ENCODE data around the gene CHST3.
"Not testable (repeated sequence)": the region's sequence is repeated elsewhere in the genome, so short reads cannot be mapped to it uniquely, and the experiment has no call there.

The CHST3 gene

DNA sequence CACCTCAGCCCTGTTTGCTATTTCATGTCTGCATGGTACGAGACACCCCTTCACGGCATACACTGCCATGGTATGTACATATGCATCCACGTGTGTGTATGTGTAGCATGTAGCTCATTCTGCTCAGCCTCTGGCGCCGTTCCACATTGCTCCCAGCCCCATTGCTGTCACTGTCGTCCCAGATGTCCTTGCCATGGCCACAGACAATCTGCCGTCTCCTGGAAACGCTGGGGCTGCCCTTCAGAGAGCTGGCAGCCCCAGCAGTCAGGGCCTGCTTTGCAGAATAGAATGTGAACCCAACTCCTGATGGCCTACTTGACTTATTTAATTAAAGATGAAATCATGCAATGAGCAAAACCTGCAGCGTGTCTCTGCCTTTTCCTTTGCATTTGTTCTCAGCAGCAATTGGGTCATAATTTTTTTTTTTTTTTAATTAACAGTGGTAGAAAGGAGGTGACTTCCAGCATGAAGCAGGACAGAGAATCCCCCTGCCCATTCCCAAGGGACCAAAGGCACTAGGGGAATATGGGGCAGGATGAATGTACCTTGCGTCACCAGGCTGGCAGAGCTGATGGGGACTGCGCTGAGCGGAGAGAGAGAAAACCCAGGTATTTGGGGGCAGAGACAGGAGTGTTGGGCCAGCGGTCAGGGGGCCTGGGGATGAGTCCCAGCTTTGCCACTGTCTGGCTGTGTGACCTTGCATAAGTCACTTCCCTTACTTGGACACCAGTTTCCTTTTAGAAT is 49.2 kb downstream of the CHST3 start:
- DNase-seq = no peak

DNA sequence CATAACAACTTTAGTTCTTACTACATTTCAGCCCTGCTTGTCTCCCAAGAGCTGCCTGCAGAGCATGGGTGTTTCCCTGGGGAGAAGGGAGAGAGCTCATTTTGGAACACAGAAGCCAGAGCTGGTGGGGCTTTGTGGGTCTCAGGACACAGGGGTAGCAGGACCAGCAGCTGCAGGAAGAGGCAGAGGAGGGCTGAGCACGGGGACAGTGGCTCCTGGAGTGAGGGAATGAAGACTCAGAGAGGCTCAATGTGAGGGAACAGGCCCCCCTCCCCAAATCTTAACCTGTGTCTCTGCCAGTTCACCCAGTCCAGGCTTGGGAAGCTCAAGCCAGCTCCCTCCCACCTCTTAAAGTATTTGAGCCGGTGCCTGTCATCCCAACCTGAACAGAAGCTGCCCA is 50.0 kb downstream of the CHST3 start:
- no peak for DNase-seq

GRCh38 chr10:72014785-72015480 is 50.7 kb downstream of the CHST3 start:
- no peak for DNase-seq

GRCh38 chr10:72015841-72016240 is 51.6 kb downstream of the CHST3 start:
- DNase-seq = no peak

DNA sequence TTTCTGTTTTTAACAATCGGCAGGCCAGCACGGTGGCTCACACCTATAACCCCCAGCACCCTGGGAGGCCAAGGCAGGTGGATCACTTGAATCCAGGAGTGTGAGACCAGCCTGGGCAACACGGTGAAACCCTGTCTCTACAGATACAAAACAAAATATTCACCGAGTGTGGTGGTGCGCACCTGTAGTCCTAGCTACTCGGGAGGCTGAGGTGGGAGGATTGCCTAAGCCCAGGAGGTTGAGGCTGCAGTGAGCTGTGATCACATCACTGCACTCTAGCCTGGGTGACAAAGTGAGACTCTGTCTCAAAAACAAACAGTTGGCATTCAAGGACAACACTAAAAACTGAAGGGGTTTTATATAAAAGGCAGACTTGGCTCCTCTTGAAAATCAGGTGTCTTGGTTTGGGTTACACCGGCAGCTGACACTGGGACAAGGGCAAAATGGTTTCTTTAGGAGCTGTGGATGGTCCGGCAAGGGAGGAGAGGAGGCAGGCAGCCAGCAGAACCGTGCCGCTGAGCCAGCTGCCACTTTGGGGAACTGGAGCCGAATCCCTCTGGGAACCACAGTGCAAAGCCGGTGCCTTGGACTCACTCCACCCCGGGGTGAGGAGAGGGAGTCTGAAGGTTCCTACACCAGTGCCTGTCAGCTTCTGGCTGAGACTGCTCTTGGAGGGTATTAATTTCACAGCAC is 52.6 kb downstream of the CHST3 start:
- no peak for DNase-seq

DNA sequence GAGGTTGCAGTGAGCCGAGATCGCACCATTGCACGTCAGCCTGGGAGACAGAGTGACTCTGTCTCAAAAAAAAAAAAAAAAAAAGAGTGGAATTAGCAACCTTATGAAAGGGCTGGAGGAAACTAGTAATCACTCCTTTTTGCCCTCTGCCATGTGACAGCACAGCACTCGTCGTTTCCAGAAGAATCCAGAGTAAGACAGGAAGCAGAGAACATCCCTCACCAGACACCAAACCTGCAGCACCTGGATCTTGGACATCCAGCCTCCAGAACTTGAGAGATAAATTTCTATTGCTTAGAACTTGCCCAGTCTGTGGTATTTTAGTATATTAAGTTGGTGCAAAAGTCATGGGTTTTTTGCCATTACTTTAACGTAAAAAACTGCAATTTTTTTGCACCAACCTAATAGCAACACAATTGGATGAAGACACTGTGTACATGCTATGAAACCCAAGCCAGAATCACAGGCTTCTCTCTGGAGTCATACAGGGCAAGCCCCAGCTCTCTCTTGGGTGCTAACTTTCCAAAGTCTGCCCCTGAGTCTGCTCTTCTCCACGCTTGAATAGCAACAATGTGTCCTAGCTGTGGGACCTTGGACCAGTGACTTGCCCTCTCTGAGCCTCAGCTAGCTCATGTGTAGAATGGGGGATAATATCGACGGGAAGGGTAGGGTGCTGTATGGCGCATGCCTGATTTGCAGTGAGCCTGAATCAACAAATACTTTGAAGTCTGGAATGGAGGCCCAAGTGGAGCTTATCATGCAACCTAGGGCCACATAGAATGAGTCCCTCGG is 55.1 kb downstream of the CHST3 start:
- DNase-seq = no peak

DNA sequence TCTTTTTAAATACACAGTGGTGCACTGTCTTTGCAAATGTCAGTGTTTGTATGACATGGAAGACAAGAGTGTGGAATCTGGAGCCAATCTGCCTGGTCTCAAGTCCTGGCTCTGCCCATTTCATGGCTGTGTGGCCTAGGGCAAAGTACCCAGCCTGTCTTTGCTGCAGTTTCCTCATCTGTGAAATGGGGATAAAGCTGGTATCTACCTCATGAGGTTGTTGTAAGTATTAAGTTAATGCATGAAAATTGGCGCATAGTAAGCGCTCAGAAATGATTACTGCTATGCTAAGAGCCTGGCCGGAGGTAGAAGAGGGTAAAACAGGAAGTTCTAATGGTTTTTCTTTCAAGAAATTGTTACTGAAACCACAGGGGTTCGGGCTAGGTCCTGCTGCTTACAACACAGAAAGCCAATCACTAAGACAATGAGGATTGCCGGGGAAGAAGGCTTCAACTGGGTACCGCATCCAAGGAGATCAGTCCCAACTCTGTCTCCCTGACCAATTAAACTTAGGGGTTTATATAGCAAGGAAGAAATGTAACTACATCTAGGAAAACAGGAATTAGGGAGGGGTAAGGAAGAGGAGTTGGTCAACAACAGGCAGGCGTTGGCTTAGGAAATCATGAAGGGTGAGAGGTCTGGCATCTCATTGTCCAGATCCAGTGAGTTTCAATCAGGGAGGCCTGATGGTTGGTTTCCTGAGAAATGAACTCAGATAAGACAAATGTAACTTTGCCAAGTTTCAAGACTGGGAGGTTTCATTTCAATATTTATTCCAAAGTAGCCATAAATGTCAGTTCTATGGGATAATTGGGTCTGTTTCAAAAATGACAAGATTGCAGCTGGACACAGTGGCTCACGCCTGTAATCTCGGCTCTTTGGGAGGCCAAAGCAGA is 57.0 kb downstream of the CHST3 start:
- no peak for DNase-seq

- no peak for DNase-seq
Measured at GRCh38 chr10:72022228-72022627, 58.0 kb downstream of the CHST3 start.

- DNase-seq = no peak
Measured at GRCh38 chr10:72024596-72024995, 60.4 kb downstream of the CHST3 start.

DNA sequence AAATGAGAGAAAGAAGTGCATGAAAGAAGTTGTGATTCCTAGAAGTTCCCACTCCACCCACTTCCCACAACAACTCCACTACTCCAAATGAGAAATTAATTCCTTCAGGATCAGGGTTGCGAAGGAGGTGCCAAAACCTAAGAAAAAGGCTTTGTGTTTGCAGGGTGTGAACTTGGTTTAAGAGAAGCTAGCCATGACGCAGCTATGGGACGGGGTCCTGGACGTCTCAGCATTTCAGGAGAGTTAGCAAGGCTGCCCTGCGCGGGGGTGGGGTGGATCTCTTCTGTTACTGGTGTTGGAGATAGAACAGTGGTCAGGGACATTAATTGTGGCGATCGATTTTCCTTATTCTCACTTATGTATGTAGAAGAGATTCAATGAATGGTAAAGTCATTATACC is 61.2 kb downstream of the CHST3 start:
- no peak for DNase-seq

DNA sequence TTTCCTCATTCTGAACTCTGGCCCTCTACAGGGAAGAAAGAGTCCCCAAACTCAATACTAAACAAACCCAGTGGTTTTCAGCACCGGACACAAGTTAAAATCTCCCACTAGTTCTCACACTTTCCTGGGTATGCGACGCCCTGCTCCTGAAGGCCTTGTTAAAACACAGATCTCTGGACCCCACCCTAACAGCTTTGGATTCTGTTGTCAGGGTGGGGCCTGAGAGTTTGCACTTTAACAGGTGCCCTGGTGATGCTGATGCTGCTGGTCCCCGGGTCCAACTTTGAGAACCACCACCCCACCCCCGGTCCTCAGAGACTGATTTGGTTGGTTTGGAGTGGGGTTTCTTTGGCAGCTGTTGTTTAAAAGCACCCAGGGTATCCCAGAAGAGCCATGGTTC is 61.6 kb downstream of the CHST3 start:
- DNase-seq = no peak

- DNase-seq = no peak
Measured at GRCh38 chr10:72026278-72027111, 62.3 kb downstream of the CHST3 start.

DNA sequence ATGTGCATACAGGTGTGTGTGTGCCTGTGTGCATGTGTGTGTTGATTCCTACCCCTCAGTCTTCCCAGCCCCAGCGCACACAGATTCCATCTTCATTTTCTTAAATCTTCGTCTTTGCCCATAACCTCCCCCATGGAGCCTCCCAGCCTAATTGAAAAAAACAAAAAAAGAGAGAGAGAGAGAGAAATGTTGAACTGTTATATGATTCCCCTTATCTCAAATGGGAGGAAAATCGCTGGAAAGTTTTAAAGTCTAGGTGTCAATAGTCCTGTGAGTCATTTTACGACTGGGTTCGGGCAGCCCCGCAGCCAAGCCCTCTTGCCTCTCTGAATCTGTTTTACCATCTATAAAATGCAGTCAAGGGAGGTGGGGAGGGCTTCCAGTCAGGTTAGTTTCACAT is 63.3 kb downstream of the CHST3 start:
- no peak for DNase-seq

- DNase-seq = no peak
Measured at GRCh38 chr10:72029414-72029813, 65.2 kb downstream of the CHST3 start.

DNA sequence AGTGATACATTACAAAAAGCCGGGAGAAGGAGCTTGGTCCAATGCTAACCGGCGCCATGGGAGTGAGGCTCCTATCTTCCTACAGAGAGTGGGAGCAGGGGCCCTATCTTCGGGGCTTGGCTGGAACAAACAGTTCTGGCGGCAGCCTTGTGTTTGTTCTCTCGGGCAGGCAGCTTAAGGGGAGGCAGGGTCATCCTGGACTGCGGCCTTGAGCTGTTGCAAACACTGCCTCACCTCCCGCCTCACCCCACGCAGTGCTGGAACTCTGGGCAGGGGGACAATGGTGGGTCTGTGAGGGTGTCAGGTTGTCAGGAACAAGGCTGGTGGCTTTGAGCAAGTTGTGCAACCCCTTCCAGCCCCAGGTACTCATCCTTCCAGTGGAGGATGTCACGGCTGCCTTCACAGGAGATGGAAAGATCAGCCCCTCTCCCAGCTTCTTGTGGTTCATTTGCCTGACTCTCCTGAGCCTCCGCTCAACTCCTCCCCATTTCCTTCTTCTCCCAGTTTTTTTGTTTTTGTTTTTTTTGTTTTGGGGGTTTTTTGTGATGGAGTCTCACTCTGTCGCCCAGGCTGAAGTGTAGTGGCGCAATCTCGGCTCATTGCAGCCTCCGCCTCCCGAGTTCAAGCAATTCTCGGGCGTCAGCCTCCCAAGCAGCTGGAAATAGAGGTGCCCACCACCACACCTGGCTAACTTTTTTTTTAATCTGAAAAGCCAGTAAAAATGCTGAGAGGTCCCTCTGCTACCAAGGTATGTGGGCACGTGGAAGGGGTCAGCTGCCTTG is 66.8 kb downstream of the CHST3 start:
- no peak for DNase-seq

- DNase-seq = no peak
Measured at GRCh38 chr10:72031706-72032105, 67.5 kb downstream of the CHST3 start.

DNA sequence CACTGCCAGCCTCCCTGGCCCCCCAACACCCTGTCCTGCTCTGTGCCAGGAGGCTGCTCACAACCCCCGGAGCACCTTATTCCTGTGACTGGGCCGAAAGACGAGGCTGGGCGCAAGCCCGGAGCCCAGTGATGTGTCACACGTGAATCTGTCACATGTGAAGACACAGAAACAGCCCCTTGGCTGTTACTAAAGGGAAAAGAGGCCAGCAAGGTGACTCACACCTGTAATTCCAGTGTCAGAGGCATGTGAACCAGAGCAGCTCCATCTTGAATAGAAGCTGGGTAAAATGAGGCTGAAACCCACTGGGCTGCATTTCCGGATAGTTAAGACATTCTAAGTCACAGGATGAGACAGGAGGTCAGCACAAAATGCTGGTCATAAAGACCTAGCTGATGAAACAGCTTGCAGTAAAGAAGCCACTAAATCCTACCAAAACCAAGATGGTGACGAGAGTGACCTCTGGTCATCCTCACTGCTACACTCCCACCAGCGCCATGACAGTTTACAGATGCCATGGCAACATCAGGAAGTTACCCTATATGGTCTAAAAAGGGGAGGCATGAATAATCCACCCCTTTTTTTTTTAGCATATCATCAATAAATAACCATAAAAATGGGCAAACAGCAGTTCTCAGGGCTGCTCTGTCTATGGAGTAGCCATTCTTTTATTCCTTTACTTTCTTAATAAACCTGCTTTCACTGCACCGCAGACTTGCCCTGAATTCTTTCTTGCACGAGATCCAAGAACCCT is 68.4 kb downstream of the CHST3 start:
- DNase-seq = not testable (repeated sequence)

- DNase-seq = no peak
Measured at GRCh38 chr10:72034040-72034499, 69.9 kb downstream of the CHST3 start.

- DNase-seq = no peak
Measured at GRCh38 chr10:72034761-72035160, 70.6 kb downstream of the CHST3 start.
